HCT116 (cell line): ENCODE measurements around the gene SNX13. TPM values are rescaled to one million over a fixed set of nuclear protein-coding genes. Genes with fewer than 3 reads are reported as not detected.

ENCODE experiments used
- ATAC-seq: fragments of 200-7000 bp; cut with Tn5 transposase; 2 replicates; pipeline ENCODE4 v1.9.1; 2020; ENCODE audit warnings: mild to moderate bottlenecking, moderate library complexity
- BruUV-seq: library from RNA; stranded (reverse); fragments of 400-500 nt; replicated peaks from 2 replicates; lab custom pipeline; 2021; lab: Mats Ljungman, UMichigan
- CTCF ChIA-PET: fragments of 300-600 bp; sonication (Branson Sonifier 250); formaldehyde crosslinking; loops from one replicate; lab custom pipeline; 2021; ENCODE audit warnings: antibody characterized with exemption; lab: Charles Lee
- POLR2A ChIA-PET: fragments of 300-600, 350-600 bp; sonication (Branson Sonifier 250); formaldehyde crosslinking; loops from one replicate; lab custom pipeline; 2021; ENCODE audit warnings: antibody characterized with exemption; lab: Charles Lee
- RAD21 ChIA-PET, 2 experiments: fragments of 300-600 bp; sonication (Branson Sonifier 250); formaldehyde crosslinking; loops; one replicate each; lab custom pipeline; 2023; ENCODE audit warnings: low total read pairs in 2 of 2; ENCODE audit not compliant: uncharacterized antibody in 2 of 2, unreplicated experiment in 2 of 2, low non-redundant PET in 1 of 2; lab: Charles Lee
- DNase-seq: peaks from one replicate; pipeline ENCODE4 v3.0.0-alpha.2; 2010; ENCODE audit warnings: low read depth, low spot score
- H2AFZ ChIP-seq: fragments of 200-600 bp; shearing (Covaris generic), sonication (generic); 2 replicates; pipeline ENCODE4 v1.6.1; 2017; ENCODE audit warnings: low read depth, mixed run types, mixed read lengths, antibody characterized with exemption, low read length; ENCODE audit not compliant: poor library complexity, severe bottlenecking
- H3K27ac ChIP-seq: 2 replicates; pipeline ENCODE4 v1.5.1; 2012; ENCODE audit warnings: low read depth, low read length
- H3K27me3 ChIP-seq: fragments of 200-600 bp; sonication (generic); 2 replicates; pipeline ENCODE4 v1.6.1; 2016; ENCODE audit warnings: mixed run types, low read length, mixed read lengths; ENCODE audit not compliant: insufficient read depth
- H3K36me3 ChIP-seq, 2 experiments: fragments of 200-500 bp in 1 of 2; fragments of 200-600 bp in 1 of 2; sonication (Bioruptor generic) in 1 of 2; sonication (generic) in 1 of 2; 2 replicates each; pipeline versions ENCODE4 v1.5.1 to v1.6.1; 2014 to 2016; ENCODE audit warnings: low read length in 2 of 2, inconsistent platforms in 1 of 2, mixed read lengths in 1 of 2, mixed run types in 1 of 2; ENCODE audit not compliant: insufficient read depth in 2 of 2, control insufficient read depth in 1 of 2
- H3K4me1 ChIP-seq, 2 experiments: fragments of 200-600 bp in 1 of 2; sonication (generic) in 1 of 2; 2 replicates each; pipeline versions ENCODE4 v1.5.1 to v1.6.1; 2012 to 2017; ENCODE audit warnings: low read length in 2 of 2, inconsistent platforms in 1 of 2, mild to moderate bottlenecking in 1 of 2, mixed read lengths in 1 of 2, mixed run types in 1 of 2, moderate library complexity in 1 of 2; ENCODE audit not compliant: insufficient read depth in 2 of 2, control insufficient read depth in 1 of 2
- H3K4me2 ChIP-seq: fragments of 200-600 bp; sonication (generic); 2 replicates; pipeline ENCODE4 v1.6.1; 2017; ENCODE audit warnings: mixed run types, low read length, mixed read lengths
- H3K4me3 ChIP-seq, 2 experiments: fragments of 200-600 bp in 1 of 2; sonication (generic) in 1 of 2; replicated peaks in 1 of 2; 2 replicates each; pipeline ENCODE4 v1.5.1; 2011 to 2016; ENCODE audit warnings: low read length in 2 of 2, control low read depth in 1 of 2, low read depth in 1 of 2, mild to moderate bottlenecking in 1 of 2, mixed read lengths in 1 of 2, mixed run types in 1 of 2
- H3K79me2 ChIP-seq: fragments of 200-600 bp; sonication (generic); 2 replicates; pipeline ENCODE4 v1.6.1; 2017; ENCODE audit warnings: mild to moderate bottlenecking, mixed run types, low read length, moderate library complexity, mixed read lengths; ENCODE audit not compliant: insufficient read depth
- H3K9ac ChIP-seq: fragments of 200-600 bp; sonication (generic); 2 replicates; pipeline ENCODE4 v1.6.1; 2016; ENCODE audit warnings: low read length, mixed read lengths
- H3K9me2 ChIP-seq: fragments of 200-600 bp; sonication (generic), shearing (Covaris generic); 2 replicates; pipeline ENCODE4 v1.6.1; 2017; ENCODE audit warnings: mixed run types, mild to moderate bottlenecking, moderate library complexity; ENCODE audit not compliant: insufficient read depth
- H3K9me3 ChIP-seq, 2 experiments: fragments of 200-500 bp in 1 of 2; fragments of 200-600 bp in 1 of 2; sonication (Bioruptor generic) in 1 of 2; sonication (generic) in 1 of 2; 2 replicates each; pipeline ENCODE4 v1.6.1; 2014 to 2017; ENCODE audit warnings: low read length in 2 of 2, mixed read lengths in 2 of 2, inconsistent platforms in 1 of 2, low read depth in 1 of 2, mild to moderate bottlenecking in 1 of 2, mixed run types in 1 of 2, moderate library complexity in 1 of 2; ENCODE audit not compliant: control insufficient read depth in 1 of 2, insufficient read depth in 1 of 2
- H4K20me1 ChIP-seq: fragments of 200-600 bp; sonication (generic), shearing (Covaris generic); 2 replicates; pipeline ENCODE4 v1.6.1; 2017; ENCODE audit warnings: mixed run types, mild to moderate bottlenecking, moderate library complexity; ENCODE audit not compliant: insufficient read depth
- CBX3 ChIP-seq: IDR thresholded peaks from 2 replicates; pipeline ENCODE4 v1.6.1; 2012; ENCODE audit warnings: low read depth
- CEBPB ChIP-seq: IDR thresholded peaks from 2 replicates; pipeline ENCODE4 v1.6.1; 2012; ENCODE audit warnings: low read depth
- EZH2 ChIP-seq: fragments of 200-600 bp; sonication (generic); IDR thresholded peaks from 2 replicates; pipeline ENCODE4 v1.6.1; 2017; ENCODE audit warnings: antibody characterized with exemption, mixed run types
- JUND ChIP-seq: IDR thresholded peaks from 2 replicates; pipeline ENCODE4 v1.6.1; 2012
- POLR2AphosphoS5 ChIP-seq: IDR thresholded peaks from 2 replicates; pipeline ENCODE4 v1.6.1; 2011; ENCODE audit warnings: mild to moderate bottlenecking, low read depth, low read length, moderate library complexity
- RAD21 ChIP-seq: IDR thresholded peaks from 2 replicates; pipeline ENCODE4 v1.6.1; 2012; ENCODE audit warnings: low read depth, mild to moderate bottlenecking
- SIN3A ChIP-seq: IDR thresholded peaks from 2 replicates; pipeline ENCODE4 v1.6.1; 2012; ENCODE audit warnings: low read depth
- SRF ChIP-seq: IDR thresholded peaks from 2 replicates; pipeline ENCODE4 v1.6.1; 2012; ENCODE audit warnings: low read depth
- YY1 ChIP-seq: IDR thresholded peaks from 2 replicates; pipeline ENCODE4 v1.6.1; 2011; ENCODE audit warnings: low read length, low read depth, moderate library complexity, mild to moderate bottlenecking; ENCODE audit not compliant: insufficient replicate concordance; ENCODE audit errors: extremely low read depth
- ZNF274 ChIP-seq: fragments of 200-500 bp; sonication (Bioruptor generic); IDR thresholded peaks from 2 replicates; pipeline ENCODE4 v1.6.1; 2014; ENCODE audit warnings: mild to moderate bottlenecking, low read depth, low read length, inconsistent platforms
- intact Hi-C: fragments of 100-400 bp; cut with micrococcal nuclease; formaldehyde crosslinking; loops from 2 replicates; pipeline ENCODE4 v1.10.0; 2022
- total RNA-seq: library from RNA; stranded (reverse); gene quantifications from one replicate; pipeline ENCODE4 v1.2.1, GENCODE V29; 2021; ENCODE audit not compliant: unreplicated experiment
- TF ChIP-seq, protein P1 (sequence below): IDR thresholded peaks from 2 replicates; pipeline ENCODE4 v1.6.1; 2012; ENCODE audit warnings: low read depth
- TF ChIP-seq, protein P2 (sequence below): IDR thresholded peaks from 2 replicates; pipeline ENCODE4 v1.6.1; 2011; ENCODE audit warnings: mild to moderate bottlenecking, low read length, moderate library complexity; ENCODE audit not compliant: insufficient replicate concordance; ENCODE audit errors: extremely low read depth
- TF ChIP-seq, protein P3 (sequence below): IDR thresholded peaks from 2 replicates; pipeline ENCODE4 v1.6.1; 2012
- TF ChIP-seq, protein P4 (sequence below): IDR thresholded peaks from 2 replicates; pipeline ENCODE4 v1.6.1; 2012
- TF ChIP-seq, protein P5 (sequence below), 3 experiments: fragments of 200-600 bp in 1 of 3; sonication (generic) in 1 of 3; IDR thresholded peaks in 2 of 3; conservative IDR thresholded peaks in 1 of 3; 2 replicates each; pipeline ENCODE4 v1.5.1; 2012 to 2017; ENCODE audit warnings: low read depth in 2 of 3, low read length in 2 of 3, antibody characterized with exemption in 1 of 3, borderline replicate concordance in 1 of 3, control low read depth in 1 of 3, mild to moderate bottlenecking in 1 of 3, mixed read lengths in 1 of 3, mixed run types in 1 of 3, moderate library complexity in 1 of 3; ENCODE audit not compliant: insufficient read depth in 1 of 3

SNX13 gene
- total RNA-seq, 1 experiment from 2014 or later, result 33.4 TPM

DNA sequence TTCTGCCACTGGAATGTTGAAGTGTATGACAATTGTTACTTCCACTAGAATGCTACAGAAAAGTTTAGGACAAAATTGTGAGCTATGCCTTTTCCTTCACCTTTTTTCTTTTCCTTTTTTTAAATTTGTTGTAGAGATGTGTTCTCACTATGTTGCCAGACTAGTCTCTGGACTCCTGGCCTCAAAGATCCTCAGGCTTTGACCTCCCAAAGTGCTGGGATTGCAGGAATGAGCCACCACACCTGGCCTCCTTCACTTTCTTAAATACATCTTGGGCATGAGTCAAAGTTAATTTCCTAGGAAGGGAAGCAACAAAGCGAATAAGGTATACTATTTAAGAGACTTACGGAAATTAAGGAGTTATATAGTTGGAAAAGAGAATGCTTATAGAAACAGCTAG is 2.7 kb upstream of the SNX13 start (continued):
- TF ChIP-seq, protein P1, sequence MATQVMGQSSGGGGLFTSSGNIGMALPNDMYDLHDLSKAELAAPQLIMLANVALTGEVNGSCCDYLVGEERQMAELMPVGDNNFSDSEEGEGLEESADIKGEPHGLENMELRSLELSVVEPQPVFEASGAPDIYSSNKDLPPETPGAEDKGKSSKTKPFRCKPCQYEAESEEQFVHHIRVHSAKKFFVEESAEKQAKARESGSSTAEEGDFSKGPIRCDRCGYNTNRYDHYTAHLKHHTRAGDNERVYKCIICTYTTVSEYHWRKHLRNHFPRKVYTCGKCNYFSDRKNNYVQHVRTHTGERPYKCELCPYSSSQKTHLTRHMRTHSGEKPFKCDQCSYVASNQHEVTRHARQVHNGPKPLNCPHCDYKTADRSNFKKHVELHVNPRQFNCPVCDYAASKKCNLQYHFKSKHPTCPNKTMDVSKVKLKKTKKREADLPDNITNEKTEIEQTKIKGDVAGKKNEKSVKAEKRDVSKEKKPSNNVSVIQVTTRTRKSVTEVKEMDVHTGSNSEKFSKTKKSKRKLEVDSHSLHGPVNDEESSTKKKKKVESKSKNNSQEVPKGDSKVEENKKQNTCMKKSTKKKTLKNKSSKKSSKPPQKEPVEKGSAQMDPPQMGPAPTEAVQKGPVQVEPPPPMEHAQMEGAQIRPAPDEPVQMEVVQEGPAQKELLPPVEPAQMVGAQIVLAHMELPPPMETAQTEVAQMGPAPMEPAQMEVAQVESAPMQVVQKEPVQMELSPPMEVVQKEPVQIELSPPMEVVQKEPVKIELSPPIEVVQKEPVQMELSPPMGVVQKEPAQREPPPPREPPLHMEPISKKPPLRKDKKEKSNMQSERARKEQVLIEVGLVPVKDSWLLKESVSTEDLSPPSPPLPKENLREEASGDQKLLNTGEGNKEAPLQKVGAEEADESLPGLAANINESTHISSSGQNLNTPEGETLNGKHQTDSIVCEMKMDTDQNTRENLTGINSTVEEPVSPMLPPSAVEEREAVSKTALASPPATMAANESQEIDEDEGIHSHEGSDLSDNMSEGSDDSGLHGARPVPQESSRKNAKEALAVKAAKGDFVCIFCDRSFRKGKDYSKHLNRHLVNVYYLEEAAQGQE, result no peak
- TF ChIP-seq, protein P2, sequence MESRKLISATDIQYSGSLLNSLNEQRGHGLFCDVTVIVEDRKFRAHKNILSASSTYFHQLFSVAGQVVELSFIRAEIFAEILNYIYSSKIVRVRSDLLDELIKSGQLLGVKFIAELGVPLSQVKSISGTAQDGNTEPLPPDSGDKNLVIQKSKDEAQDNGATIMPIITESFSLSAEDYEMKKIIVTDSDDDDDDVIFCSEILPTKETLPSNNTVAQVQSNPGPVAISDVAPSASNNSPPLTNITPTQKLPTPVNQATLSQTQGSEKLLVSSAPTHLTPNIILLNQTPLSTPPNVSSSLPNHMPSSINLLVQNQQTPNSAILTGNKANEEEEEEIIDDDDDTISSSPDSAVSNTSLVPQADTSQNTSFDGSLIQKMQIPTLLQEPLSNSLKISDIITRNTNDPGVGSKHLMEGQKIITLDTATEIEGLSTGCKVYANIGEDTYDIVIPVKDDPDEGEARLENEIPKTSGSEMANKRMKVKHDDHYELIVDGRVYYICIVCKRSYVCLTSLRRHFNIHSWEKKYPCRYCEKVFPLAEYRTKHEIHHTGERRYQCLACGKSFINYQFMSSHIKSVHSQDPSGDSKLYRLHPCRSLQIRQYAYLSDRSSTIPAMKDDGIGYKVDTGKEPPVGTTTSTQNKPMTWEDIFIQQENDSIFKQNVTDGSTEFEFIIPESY, result no peak
- no peak for TF ChIP-seq CBX3
- TF ChIP-seq, protein P3, sequence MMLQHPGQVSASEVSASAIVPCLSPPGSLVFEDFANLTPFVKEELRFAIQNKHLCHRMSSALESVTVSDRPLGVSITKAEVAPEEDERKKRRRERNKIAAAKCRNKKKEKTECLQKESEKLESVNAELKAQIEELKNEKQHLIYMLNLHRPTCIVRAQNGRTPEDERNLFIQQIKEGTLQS, result no peak

DNA sequence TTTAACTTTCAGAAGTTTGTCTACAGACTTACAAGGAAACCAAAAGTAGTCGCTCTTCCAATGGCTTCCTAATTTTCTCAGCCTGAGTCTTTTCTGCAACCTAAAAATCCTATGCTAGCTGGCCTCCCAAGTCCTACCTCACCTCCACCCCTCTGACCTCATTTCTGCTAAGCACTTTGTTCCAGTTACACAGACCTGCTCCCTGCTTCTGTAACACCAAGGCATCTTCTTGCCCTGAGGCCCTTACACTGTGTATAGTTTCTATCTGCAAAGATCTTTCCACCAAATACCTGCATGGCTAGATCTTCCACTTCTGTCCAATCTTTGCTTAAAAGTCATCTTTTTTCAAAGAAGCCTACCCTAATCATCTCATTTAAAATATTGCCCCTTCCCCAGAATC is 1.9 kb upstream of the SNX13 start:
- TF ChIP-seq, protein P4, sequence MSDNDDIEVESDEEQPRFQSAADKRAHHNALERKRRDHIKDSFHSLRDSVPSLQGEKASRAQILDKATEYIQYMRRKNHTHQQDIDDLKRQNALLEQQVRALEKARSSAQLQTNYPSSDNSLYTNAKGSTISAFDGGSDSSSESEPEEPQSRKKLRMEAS, result no peak
- TF ChIP-seq RAD21 (no peak), CEBPB (no peak), SIN3A (no peak), ZNF274 (no peak), POLR2AphosphoS5 (no peak), SRF (no peak), CBX3 (no peak), JUND (no peak), YY1 (no peak), EZH2 (no peak)
- TF ChIP-seq, protein P5, sequence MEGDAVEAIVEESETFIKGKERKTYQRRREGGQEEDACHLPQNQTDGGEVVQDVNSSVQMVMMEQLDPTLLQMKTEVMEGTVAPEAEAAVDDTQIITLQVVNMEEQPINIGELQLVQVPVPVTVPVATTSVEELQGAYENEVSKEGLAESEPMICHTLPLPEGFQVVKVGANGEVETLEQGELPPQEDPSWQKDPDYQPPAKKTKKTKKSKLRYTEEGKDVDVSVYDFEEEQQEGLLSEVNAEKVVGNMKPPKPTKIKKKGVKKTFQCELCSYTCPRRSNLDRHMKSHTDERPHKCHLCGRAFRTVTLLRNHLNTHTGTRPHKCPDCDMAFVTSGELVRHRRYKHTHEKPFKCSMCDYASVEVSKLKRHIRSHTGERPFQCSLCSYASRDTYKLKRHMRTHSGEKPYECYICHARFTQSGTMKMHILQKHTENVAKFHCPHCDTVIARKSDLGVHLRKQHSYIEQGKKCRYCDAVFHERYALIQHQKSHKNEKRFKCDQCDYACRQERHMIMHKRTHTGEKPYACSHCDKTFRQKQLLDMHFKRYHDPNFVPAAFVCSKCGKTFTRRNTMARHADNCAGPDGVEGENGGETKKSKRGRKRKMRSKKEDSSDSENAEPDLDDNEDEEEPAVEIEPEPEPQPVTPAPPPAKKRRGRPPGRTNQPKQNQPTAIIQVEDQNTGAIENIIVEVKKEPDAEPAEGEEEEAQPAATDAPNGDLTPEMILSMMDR (IDR thresholded peaks at IDR 0.05 in 2 of 3, conservative IDR thresholded peaks at IDR 0.05 in 1 of 3; ENCODE audit: borderline replicate concordance in 1 of 3, insufficient read depth in 1 of 3, low read depth in 2 of 3, low read length in 2 of 3), result no peak
- Histone ChIP-seq H3K27me3 (no peaks in the 10 kb centered on the region), H3K27ac (no peak overlapping the region), H3K4me1 (peaks cover 8 to 21% of the 10 kb centered on the region in 2 experiments; a peak in 3 of 4 replicates), H3K4me3 (no peak overlapping the region), H2AFZ (no peak overlapping the region), H3K9me2 (no peaks in the 10 kb centered on the region), H3K79me2 (peaks cover 29% of the 10 kb centered on the region), H4K20me1 (no peaks in the 10 kb centered on the region), H3K9ac (no peak overlapping the region), H3K9me3 (no peaks in the 10 kb centered on the region), H3K36me3 (no peaks in the 10 kb centered on the region), H3K4me2 (no peak overlapping the region)
- DNase-seq (no peak), ATAC-seq (no peak)
- RAD21 ChIA-PET, result no interaction called here
- no TSS peak for BruUV-seq
- CTCF ChIA-PET, result no interaction called here
- intact Hi-C loops, result no loop called here
- POLR2A ChIA-PET, result no interaction called here
